GM18511 (cell line): ENCODE measurements around the gene LDLRAD1.
"Not testable (repeated sequence)": the region's sequence is repeated elsewhere in the genome, so short reads cannot be mapped to it uniquely, and the experiment has no call there.

Experiments
- ATAC-seq: cut with Tn5 transposase; IDR thresholded peaks from one replicate; pipeline ENCODE4 v1.9.1; 2021; ENCODE audit warnings: mild to moderate bottlenecking, moderate library complexity; ENCODE audit not compliant: unreplicated experiment

LDLRAD1 gene

DNA sequence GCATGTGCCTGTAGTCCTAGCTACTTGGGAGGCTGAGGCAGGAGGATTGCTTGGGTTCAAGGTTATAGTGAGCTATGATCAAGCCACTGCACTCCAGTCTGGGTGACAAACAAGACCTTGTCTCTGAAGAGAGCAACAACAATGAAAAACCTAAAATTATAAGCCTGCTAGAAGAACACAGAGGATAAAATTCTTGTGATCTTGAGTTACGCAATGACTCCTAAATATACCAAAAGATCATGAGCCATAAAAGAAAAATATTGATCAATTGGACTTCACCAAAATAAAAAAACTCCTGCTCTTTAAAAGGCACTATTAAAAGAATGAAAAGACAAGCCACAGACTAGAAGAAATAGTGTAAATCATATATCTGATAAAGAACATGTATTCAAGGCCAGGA is 22.3 kb downstream of the LDLRAD1 start:
- ATAC-seq = no peak

GRCh38 chr1:53994516-53994915 is 23.5 kb downstream of the LDLRAD1 start:
- ATAC-seq = not testable (repeated sequence)

DNA sequence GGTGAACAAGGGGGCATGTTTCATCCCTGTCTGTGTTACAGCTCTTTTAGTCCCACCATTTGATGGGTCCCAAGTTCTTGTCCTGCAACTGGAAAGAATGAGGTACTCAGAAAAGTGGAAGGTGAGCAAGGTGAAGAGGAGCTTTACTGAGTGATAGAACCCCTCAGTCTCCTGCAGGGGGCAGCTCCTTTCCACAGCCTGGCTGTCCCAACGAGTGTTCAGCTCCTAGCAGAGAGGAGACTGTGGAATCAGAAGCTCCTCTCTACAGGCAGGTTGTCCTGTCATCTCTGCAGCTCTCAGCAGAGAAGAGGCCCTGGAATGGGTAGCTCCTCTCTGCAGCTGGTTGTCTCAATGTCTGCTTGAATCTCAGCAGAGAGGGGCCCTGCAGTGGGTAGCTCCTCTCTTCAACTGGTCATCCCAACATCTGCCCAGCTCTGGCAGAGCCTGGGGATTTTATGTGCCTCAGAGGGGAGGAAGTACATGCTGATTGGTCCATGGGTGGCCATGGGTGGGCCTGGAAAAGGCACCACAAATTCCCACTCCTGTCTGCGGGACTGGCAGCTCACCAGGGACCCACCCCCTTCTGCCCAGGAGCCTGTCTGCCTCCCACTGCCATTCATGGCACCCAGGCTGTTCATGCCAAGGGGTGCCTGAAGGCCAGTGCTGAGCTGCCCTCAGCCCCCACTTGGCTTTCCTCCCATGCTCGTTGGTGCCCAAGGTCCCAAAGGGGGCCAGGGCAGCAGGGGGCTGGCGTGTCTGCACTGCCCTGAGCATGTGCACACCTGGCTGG is 25.7 kb downstream of the LDLRAD1 start:
- no peak for ATAC-seq

DNA sequence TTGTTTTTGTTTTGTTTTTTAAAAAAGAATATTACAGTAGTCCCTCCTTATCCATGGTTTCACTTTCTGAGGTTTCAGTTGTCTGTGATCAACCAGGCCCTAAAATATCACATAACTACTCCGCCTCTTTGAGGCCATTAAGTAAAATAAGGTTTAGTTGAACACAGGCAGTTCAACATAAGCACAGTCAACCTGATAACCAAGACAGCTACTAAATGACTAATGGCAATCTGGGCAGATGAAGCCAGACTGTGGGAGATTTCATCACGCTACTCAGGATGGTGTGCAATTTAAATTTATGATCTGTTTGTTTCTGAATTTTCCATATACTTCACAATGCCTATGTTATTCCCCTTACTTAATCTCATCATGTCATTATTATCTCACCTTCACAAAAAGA is 30.1 kb downstream of the LDLRAD1 start:
- no peak for ATAC-seq

- ATAC-seq = no peak
These were observed 31.5 kb downstream of the LDLRAD1 start for GRCh38 chr1:53986458-53986857.

DNA sequence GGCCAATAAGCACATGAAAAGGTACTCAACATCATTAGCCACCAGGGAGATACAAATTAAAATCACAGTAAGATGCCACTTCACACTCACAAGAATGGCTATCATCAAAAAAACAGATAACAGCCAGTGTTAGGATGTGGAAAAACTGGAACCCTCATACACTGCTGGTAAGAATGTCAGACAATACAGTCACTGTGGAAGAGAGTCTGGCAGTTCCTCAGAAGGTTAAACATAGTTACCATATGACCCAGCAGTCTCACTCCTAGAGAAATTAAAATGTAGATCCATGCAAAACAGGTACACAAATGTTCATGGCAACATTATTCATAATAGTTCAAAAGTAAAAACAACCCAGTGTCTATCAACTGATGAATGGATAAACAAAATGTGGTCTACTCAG is 33.3 kb downstream of the LDLRAD1 start:
- ATAC-seq = no peak

DNA sequence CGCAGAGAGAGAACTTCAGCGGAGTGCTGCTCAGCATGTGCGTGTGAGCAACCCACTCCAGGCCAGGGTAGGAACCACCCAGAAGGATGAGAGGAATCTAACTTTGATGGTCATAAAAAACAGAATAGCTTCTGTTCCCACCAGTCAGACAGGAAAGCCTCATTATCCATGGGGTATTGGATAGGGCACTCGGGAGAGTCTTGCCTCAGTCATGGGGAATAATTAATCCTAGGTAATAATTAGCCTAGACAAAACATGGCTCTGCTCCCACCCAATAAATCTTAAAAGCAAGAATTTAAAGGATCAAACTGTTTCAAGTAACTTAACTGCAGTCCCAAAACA is 35.3 kb downstream of the LDLRAD1 start:
- ATAC-seq = no peak

DNA sequence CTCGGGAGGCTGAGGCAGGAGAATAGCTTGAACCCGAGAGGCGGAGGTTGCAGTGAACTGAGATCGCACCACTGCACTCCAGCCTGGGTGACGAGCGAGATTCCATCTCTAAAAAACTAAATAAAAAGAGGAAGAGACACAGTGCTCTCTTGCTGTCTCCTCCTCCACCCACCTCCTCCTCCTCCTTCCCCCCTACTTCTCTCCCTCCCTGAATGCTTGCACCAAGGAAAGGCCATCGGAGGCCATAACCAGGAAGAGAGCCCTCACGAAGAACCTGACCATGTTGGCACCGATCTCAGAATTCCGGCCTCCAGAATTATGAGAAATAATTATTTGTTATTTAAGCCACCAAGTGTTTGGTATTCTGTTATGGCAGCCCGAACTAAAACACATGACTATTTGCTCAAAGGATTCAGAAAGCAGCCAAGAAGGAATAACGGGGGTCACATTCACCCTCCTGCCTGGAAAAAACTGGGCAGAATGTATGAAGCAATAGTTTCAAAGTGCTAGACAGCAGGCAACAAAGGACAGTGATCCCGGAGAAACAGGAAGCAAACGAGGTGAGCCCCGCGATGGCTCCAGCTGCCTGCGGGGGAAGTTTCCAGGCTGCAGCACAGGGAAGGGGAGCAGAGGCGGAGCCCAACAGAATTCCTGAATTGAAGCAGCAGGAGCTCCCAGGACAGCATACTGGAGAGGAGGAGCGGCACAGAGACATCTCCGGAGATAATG is 35.8 kb downstream of the LDLRAD1 start:
- ATAC-seq = no peak

DNA sequence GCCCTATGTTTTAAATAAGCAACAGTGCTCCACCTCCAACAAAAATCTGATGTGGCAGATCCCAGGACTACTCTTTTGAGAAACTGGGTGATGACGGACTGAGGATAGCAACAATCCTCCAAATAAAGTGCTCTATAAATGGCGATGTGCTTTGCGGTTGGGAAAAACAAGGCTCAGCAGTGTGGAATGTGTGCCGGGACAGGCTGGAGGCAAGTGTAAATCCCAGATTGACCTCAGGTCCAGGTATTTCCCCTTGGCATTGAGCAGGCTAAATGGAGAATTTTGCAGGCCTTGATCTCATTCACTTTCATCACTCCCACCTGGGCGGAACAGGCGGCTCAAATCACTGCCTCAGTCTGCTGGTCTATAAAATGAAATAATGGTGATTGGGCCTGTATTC is 36.8 kb downstream of the LDLRAD1 start:
- no peak for ATAC-seq

- no peak for ATAC-seq
These were observed 38.1 kb downstream of the LDLRAD1 start for GRCh38 chr1:53979712-53980450.

DNA sequence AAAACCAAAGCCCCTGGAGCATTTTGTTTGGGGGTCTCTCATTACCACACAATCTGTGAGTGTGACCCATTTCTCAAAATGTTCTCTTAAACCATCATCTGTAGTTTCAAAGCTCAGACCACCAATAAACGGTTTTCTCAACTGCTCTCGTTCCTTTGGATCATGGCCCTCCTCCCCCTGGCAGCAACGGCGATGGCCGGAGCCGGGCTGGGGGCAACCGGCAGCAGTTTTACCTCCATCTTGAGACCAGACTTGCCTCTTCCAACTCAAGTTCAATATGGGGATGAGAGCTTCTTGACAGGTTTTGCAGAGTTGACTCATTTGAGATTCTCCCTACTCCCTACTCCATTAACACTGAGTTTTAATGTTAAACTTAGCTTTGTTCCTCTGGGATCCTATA is 42.1 kb downstream of the LDLRAD1 start:
- ATAC-seq = no peak

DNA sequence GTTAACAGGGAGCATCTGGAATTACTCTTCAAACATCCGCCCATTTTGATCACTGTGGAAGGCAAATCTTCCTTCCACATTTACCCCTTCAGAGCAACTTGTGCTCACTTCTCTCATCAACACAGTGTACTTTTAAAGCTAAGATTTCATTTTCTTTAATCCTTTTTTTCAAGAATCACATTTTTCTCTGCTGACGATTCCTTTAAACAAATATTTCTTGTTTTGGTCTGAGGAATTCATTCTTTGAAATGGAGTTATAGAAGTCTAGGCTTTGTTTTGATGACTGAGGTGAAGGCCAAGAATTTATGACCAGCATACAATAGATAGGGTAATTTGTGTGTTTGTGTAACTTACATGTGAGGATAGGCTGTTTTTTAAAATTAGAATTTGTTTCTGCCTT is 46.3 kb downstream of the LDLRAD1 start:
- ATAC-seq = no peak

- ATAC-seq = not testable (repeated sequence)
These were observed 48.7 kb downstream of the LDLRAD1 start for GRCh38 chr1:53969323-53969722.

- ATAC-seq = no peak
These were observed 49.9 kb downstream of the LDLRAD1 start for GRCh38 chr1:53968125-53968513.

GRCh38 chr1:53967409-53968124 is 50.4 kb downstream of the LDLRAD1 start:
- ATAC-seq = no peak

- no peak for ATAC-seq
These were observed 51.2 kb downstream of the LDLRAD1 start for GRCh38 chr1:53966794-53967193.

DNA sequence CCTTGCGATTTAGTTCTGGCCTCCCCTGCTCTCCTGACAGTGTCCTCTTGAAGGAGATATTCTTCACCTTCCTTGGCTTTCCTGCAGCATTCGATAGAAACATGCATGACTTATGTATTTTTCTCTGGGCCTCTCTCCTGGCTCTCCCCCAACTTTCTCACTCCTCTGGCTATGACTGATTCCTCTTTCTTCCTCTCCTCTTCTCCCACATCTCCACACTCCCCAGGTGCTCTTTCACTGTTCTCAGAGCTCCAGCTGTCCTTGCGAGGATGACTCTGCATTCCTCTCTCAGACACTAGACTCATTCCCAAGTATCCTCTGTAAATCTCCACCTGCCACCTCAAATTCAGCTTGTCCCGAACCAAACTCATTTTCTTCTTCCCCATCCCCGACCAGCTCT is 53.9 kb downstream of the LDLRAD1 start:
- ATAC-seq = no peak

GRCh38 chr1:53963460-53963859 is 54.5 kb downstream of the LDLRAD1 start:
- ATAC-seq = peak; percentile 100

DNA sequence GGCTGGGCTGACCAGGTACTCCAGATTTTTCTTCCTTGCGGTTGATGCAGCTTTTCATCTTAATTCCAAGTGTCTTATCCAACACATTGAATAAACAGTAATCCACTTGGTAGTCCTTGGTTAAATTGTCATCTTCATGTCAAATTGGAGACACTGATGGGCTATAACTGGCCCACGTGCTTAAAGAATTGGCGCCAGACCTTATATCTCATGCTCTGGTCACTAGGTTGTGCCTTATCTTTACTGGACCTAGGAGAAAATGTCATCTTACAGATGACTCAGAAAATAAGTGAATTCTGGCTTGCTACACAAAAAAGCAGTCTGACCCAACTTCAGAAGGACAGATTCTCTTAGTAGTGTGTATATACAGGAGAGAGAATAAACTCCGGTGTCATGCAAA is 55.6 kb downstream of the LDLRAD1 start:
- ATAC-seq = no peak

- no peak for ATAC-seq
These were observed 58.2 kb downstream of the LDLRAD1 start for GRCh38 chr1:53959664-53960250.
